HuH-7.5 (cell line): ENCODE data around the gene SLC4A4.

Source experiments
- DNase-seq: peaks from one replicate; pipeline ENCODE4 v3.0.0; 2011; ENCODE audit warnings: low spot score

Gene SLC4A4

GRCh38 chr4:71602289-71602900 is 263.6 kb downstream of the SLC4A4 start:
- DNase-seq, result no peak

GRCh38 chr4:71604785-71605184 is 266.0 kb downstream of the SLC4A4 start:
- no peak for DNase-seq

DNA sequence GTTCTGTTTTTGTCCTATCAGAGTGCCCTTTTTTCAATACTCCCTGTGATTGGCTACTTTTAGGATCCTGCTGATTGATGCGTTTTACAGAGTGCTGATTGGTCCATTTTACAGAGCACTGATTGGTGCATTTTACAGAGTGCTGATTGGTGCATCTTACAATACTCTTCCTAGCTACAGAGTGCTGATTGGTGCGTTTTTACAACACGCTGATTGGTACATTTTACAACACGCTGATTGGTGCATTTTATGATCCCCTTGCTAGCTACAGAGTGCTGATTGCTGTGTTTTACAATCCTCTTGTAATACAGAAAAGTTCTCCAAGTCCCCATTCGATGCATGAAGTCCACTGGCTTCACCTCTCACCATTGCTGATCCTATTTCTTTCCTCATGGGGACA is 268.3 kb downstream of the SLC4A4 start:
- DNase-seq, result no peak

- DNase-seq, result peak; percentile 12
These were observed 269.2 kb downstream of the SLC4A4 start for GRCh38 chr4:71607780-71608677.

DNA sequence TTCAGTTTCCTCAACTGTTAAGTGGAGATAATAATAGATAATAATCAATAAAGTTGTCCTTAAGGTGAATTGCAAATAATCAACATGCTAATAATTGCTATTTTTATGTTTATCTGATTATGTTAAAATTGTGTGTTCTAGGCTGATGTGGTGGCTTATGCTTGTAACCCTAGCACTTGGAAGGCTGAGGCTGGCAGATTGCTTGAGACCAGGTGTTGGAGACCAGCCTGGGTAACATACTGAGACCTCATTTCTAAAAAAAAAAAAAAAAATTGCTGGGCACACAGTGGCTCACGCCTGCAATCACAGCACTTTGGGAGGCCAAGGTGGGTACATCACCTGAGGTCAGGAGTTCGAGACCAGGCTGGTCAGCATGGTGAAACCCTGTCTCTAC is 269.9 kb downstream of the SLC4A4 start:
- DNase-seq, result no peak

- no peak for DNase-seq
These were observed 270.3 kb downstream of the SLC4A4 start for GRCh38 chr4:71609167-71609566.

DNA sequence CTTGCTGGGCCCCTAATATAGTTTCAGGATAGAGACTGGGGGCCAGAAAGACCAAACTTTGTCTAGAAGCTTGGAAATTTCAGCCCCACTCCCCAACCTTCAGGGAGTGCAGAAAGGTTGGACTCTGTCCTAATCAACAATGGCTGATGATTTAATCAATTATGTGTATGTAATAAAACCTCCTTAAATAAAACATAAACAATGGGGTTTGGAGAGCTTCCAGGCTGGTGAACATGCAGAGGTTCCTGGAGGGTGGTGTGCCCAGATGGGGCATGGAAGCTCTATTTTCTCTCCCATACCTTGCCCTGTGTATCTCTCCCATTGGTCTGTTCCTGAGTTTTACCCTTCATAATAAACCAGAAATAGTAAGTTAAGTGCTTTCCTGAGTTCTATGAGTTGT is 270.8 kb downstream of the SLC4A4 start:
- no peak for DNase-seq

DNA sequence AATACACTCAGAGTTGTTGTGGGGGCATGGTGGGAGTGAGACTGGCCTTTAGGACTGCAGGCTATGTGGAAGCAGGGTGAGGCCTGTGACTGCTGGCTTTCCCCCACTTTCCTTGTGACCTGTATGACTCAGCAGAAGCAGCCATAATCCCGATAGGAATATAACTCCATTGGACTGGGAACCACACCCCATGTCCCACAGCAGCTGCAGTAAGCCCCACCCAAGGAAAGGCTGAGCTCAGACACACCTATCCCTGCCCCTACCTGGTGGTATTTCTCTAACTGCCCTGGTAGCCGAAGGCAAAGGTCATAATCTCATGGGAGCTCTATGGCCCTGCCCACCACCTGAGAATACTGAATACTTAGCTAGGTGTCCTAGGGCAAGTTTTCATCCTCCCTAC is 275.8 kb downstream of the SLC4A4 start:
- DNase-seq, result no peak

GRCh38 chr4:71616168-71616811 is 277.5 kb downstream of the SLC4A4 start:
- DNase-seq, result no peak
